ENCODE measurements around the gene STEAP3.

- no peak for TF ChIP-seq CTCF (IDR thresholded peaks at IDR 0.05)
- no peak for TF ChIP-seq POLR2A (IDR thresholded peaks at IDR 0.05)
- TF ChIP-seq POLR2AphosphoS5 (IDR thresholded peaks at IDR 0.05) = no peak
Measured at GRCh38 chr2:119207447-119207846, 16.2 kb upstream of the STEAP3 start.
